Measurements from ENCODE around the gene BMPR1B.

DNA sequence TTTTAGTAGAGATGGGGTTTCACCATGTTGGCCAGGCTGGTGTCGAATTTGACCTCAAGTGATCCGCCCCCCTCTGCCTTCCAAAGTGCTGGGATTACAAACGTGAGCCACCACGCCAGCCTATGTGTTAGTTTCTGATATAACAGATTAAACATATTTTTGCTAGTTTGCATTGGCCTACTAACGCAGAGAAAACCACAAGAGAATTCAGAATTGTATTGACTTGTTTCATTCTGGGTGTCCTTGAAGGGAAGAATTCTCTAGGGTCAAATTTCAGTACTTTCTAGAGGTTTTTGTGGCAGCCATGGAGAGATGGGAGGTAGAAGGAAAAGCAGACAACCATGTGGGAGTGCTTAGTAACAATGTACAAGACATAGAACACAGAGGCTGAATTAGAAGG lies 46.1 kb upstream of the BMPR1B start:
- TF ChIP-seq EZH2 (optimal IDR thresholded peaks at IDR 0.05; ENCODE audit: low read depth, low read length): no peak
- TF ChIP-seq, protein P1, sequence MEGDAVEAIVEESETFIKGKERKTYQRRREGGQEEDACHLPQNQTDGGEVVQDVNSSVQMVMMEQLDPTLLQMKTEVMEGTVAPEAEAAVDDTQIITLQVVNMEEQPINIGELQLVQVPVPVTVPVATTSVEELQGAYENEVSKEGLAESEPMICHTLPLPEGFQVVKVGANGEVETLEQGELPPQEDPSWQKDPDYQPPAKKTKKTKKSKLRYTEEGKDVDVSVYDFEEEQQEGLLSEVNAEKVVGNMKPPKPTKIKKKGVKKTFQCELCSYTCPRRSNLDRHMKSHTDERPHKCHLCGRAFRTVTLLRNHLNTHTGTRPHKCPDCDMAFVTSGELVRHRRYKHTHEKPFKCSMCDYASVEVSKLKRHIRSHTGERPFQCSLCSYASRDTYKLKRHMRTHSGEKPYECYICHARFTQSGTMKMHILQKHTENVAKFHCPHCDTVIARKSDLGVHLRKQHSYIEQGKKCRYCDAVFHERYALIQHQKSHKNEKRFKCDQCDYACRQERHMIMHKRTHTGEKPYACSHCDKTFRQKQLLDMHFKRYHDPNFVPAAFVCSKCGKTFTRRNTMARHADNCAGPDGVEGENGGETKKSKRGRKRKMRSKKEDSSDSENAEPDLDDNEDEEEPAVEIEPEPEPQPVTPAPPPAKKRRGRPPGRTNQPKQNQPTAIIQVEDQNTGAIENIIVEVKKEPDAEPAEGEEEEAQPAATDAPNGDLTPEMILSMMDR (IDR thresholded peaks at IDR 0.05; ENCODE audit: low read length): no peak

Data from MM.1S (cell line).